Measurements from ENCODE around the gene ZDHHC6.
A peak's percentile ranks its signal among the peaks of the same experiment; 100 is the strongest.
"Not testable (repeated sequence)": the region's sequence is repeated elsewhere in the genome, so short reads cannot be mapped to it uniquely, and the experiment has no call there.

The ZDHHC6 gene, protein sequence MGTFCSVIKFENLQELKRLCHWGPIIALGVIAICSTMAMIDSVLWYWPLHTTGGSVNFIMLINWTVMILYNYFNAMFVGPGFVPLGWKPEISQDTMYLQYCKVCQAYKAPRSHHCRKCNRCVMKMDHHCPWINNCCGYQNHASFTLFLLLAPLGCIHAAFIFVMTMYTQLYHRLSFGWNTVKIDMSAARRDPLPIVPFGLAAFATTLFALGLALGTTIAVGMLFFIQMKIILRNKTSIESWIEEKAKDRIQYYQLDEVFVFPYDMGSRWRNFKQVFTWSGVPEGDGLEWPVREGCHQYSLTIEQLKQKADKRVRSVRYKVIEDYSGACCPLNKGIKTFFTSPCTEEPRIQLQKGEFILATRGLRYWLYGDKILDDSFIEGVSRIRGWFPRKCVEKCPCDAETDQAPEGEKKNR

DNA sequence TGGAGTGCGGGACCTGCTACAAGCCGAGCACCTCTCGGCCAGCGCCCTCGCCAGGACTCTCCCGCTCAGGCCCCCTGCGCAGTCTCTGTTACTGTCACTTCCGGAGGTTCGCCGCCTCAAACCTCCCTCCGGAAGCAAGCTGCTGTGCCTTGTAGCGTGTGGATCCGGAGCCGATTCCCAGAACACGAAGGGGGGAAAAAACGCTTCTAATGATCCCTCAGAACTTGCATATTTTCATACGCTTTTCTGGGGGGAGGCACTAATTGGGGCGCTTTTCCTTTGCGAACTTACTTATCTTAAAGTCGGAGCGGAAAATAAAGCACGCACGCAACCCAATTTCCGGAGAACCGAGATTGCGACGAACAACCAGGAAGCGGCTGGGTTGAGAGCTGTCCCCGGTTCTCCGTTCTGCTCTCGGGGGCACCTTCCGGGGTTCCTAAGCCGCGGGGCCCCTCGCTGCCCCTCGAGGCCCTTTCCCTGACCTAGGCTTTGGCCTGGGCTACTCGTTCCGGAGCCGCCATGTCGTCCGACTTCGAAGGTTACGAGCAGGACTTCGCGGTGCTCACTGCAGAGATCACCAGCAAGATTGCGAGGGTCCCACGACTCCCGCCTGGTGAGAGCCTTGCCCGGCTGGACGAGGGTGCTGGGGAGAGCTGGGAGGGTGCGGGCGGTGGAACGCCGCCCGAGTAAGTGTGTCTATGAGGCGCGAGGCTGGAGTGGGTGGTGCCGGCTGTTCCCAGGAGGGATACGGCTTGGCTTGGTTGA lies at the start of gene ZDHHC6, which contains the start of gene VTI1A:
ZDHHC6 (minus strand) TSS at position 60 of the 765 bp plus-strand sequence. CDS start 1,478 bp downstream, outside the sequence.
VTI1A (plus strand) TSS at position 361 of the 765 bp plus-strand sequence; CDS start at position 520, 159 bp downstream.
- DNase-seq, result peak; percentile 80

DNA sequence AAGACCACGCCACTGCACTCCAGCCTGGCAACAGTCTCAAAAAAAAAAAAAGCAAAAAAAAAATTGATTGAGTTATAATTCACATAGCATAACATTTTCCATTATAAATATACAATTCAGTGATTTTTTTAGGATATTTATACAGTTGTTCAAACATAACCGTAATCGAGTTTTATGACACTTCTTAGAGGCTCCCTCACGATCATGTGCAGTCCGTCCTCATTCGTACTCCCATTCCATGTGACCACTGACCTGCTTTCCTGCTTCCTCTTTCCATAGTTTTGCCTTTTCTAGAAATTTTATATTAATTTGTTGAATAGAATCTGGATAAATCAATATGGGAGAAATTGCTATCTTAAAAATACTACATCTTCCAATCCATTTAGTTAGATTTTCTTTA lies 46.0 kb upstream of the ZDHHC6 start:
- DNase-seq, result no peak

DNA sequence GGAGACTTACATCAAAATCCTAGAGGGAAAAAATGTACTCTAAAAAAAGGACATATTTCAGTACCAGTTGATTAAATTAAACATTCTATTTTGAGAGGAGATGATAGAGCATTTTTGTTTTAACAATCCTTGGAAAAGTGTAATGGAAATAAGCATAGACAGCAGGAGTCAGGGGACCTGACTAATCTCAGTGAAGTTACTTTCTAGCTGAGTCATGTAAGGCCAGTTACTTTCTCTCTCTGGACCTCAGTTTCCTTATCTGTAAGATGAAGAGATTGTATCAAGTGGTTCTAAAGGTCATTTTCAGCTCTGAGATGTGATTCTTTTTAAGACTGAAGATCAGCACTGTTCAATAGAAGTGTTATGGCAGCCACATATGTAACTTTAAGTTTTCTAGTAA lies 44.4 kb upstream of the ZDHHC6 start:
- no peak for DNase-seq

DNA sequence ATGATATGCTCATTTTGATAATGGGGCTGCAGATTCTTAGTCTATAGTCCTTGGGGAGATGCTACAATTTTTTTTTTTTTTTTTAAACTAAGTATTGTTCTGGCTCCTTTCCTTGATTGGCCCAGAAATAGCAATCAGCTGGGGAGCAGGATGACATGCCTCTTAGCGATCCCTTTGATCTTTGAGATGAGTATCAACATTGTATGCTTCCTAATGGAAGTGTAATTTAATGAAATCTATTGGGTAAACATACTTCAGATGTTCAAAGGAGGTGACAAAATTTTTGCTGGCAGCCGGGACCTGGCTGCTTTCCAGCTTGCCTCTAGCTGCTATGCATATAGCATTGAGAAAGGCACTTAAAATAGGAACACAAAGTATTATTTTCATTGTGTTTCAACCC lies 43.8 kb upstream of the ZDHHC6 start:
- no peak for DNase-seq

DNA sequence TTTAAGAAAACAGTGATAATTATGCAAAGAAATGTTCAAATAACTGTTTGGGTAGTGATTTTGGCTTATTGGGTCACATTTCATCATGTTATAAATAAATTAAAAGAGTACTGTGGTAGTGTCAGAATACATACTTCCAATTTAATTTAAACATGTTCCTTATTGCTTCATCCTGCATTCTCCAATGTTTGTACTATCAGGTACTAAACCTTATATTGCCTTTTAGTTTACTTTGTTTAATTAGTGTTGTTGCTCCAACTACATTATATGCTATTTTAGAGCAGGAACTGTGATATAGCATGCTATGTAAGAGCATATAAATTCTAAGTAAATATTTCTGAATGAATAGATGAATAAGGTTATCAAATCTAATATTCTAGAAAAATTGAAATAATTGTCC lies 41.2 kb upstream of the ZDHHC6 start:
- DNase-seq, result no peak

DNA sequence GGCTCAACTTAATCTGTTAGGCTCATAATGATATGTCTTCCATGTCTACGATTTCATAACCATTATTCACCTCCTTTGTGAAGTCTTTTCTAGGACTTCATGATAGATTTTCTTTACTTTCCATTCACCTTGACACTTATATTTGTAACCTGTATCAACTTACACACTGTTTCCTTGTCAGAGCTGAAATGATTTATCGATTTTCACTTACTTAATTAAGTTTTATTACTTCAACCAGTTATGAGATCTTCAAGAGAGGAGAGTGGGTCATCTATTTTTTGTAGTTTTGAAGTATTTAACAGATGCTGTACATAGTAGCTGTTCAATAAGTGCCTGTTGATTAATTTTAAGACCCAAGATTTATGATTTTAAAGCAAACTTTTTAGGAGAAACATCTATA lies 37.7 kb upstream of the ZDHHC6 start:
- no peak for DNase-seq

DNA sequence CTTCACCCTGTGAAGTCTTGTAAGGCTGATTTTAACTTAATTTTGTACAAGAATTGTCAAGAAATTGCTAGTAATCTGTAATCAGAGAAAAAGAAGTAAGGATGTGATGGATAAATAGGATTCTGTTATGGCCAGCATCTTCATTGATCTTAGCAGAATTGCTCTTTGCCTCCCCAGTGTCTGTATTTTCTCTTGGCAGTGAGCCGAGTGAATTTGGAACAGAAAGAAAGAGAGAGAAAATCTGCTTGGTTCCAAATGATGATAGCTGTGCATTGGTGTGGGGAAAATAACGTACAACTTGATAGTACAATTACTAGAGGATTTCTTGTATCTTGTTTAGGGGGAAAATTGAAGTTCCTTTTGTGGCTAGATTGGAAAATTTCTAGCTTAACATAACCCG lies 34.9 kb upstream of the ZDHHC6 start:
- no peak for DNase-seq

DNA sequence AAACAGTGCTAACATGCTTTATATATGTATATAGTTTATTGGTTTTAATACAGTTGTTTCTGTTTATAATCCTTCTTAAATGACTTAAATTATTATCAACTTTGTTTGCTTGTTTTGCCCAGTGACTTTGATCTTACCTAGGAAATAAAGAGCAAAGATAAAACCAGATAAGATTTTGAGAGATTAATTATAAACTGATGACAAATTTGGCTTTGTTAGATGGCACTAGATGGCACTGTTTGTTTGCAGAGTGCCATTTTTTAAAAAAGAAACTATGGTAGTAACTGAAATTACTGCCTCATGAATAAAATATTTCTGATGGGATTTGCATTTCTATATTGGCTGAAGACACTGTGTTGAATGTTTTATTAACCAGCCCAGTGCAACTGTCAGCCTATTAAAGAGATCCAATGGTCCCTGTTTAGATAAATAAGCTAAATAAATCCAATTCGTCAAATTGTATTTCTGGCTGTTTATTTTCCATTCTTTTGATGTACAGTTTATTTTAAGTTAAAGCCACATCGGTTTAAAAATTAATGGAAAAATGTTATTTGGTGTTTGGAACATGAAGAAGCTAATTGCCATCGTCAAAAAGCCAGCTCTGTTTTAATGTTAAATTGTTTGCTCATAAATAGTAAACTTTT lies 29.0 kb upstream of the ZDHHC6 start:
- DNase-seq, result no peak

DNA sequence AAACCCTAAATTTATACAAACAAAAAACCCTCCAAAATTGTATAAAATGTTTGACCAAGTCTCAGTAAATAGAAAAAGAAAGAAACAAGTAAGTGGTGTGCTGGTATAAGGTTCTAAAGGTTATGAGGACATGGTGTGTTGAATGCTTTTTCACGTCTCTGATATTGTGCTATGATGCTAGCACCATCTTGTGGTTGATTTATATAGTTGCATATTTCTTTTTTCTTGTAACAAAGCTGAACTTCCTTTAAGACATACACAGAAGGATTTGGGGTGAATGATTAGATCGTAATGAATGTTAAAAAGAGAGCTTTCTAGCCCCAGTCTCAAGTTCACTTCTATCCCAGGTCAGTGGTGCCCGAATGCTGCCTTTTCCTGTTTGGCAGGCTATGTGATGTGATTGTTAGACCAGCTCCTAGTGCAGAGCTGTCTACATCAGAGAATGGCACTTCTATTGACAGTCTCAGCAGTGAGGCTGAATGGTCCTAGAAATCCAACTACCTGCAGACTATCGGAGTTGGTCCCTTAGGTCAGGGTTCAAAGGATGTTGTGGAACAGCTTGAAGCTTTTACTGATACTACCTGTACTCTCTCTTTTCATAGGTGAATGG lies 25.3 kb upstream of the ZDHHC6 start:
- DNase-seq, result no peak

DNA sequence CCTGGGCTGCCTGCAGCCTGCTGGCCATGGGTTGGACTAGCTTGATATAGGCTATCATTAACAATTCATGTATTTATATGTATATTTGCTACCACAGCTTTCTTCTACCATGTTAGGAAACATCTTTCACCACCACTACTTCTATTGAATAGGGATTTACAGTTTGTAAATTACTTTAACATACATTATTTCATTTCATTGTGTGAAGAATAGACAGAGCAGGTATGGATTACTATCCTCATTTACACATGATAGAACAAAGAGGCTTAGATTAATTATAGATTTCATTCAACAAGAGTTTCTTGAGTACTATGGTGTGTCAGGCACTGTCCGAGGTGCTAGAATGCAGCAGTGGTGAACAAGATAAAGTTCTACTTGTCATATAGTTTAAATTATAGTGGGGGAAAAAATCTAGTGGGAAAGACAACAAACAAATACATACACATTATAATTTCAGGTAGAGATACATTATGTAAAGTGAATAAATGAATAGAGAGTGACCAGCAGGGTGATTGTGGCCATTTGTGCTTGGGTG lies 20.9 kb upstream of the ZDHHC6 start:
- DNase-seq, result no peak

DNA sequence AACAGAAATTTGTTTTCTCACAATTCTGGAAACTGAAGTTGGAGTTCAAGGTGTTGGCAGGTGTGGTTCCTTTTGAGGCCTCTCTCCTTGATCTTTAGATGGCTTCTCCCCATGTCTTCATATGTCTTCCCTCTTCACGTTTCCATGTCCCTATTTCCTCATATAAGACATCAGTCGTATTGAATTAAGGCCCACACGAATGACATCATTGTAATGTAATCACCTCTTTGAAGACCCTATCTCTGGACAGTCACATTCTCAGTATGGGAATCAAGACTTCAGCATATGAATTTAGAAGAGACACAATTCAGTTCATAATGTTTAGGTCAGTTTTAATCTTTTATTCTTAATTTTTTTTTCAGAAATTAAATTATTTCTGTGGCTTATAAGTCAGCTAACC lies 20.1 kb upstream of the ZDHHC6 start:
- DNase-seq, result no peak

DNA sequence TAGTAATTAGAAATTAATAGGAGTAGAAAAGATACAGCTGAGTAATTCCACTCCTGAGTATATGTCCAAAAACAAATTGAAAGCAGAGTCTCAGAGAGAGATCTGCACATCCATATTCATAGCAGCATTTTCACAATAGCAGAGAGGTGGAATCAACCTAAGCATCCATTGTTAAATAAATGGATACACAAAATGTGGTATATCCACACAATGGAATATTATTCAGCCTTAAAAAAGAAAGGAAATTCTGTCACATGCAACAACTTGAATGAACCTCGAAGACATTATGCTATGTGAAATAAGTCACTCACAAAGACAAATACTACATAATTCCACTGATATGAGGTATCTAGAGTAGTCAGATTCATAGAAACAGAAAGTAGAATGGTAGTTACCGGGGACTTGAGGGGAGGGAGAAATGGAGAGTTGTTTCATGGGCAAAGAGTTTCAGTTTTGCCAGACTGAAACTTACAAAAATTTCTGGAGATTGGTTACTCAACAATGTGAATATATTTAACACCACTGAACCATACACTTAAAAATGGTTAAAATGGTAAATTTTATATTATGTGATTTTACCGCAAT lies 18.7 kb upstream of the ZDHHC6 start:
- no peak for DNase-seq

DNA sequence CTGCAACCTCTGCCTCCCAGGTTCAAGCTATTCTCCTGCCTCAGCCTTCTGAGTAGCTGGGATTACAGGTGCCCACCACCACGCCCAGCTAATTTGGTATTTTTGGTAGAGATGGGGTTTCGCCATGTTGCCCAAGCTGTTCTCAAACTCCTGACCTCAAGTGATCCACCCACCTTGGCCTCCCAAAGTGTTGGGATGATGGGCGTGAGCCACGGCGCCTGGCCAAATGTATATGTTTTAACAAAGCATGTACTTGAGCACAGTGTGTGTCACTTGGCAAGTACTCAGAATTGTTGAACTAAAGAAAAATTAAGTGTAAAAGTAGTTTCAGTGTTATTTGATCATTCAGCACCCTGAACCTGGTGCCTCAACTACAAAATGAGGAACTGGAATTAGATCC lies 17.4 kb upstream of the ZDHHC6 start:
- not testable (repeated sequence) for DNase-seq

DNA sequence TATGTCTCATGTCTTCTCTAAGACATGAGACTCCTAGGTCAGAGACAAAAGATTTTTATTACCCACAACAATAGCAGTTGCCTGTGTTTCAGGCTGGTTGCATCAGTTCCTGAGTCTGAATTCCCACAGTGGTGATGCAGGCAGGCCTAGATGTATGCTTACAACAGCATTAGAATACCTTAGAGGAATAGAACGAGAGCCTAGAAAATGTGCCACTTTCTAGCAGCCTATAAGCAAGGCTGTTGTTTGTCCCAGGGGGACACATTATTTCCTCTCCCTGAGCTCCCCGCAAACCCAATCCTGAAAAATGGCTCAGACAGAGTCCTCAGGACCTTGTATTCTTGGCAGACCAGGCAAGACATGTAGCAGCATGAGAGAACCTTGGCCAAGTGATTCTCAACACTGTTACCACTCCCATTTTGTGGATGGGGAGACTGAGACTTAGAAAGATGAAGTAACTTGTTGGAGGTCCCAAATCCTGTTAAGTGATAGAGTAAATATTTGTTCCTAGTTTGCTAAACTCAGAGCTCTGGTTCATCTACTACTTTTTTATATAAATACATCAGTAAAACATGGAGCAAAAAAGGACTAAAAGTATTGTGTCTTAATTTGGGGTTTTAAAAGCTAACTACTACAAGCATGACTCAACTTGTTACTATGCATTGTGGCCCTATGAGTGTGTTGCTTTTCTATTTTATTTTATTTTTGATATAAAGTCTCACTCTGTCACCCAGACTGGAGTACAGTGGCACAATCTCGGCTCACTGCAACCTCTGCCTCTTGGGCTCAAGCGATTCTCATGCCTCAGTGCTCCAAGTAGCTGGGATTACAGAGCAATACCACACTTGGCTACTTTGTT lies 14.5 kb upstream of the ZDHHC6 start:
- DNase-seq, result no peak

DNA sequence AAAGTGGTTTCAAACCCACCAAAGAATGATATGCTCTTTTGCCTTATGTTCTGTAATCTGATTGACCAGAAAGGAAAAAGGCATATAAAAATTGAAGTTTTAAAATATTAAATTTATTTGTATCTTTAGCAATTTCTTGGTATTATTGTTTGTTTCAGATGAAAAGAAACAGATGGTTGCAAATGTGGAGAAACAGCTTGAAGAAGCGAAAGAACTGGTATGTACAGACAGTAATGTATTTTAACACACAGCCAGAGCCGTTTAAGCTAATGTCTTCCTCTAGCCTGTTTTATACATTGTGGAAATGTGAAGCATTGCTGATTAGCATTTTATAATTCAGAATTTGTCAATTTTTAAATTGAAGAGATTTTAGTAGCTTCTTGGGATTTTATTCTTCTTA lies 13.7 kb upstream of the ZDHHC6 start:
- DNase-seq, result no peak

DNA sequence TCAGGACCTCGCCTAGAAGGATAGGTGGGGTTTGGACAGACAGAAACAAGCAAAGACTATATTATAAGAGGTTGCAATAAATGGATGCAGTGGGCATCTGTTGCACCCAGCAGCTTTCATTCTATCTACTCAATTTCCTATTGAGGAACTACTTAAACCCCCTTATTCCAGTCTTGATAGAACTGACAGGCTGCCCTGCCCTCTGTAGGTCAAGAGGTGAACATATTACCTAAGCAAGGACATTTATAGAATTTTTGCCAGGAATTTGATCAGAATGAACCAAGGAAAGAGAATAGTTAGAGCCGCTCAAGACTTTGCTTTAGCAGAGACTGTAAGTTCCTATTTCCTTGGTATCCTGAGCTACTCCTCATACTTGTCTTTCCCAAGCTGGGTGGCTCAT lies 9.8 kb upstream of the ZDHHC6 start:
- DNase-seq, result no peak

DNA sequence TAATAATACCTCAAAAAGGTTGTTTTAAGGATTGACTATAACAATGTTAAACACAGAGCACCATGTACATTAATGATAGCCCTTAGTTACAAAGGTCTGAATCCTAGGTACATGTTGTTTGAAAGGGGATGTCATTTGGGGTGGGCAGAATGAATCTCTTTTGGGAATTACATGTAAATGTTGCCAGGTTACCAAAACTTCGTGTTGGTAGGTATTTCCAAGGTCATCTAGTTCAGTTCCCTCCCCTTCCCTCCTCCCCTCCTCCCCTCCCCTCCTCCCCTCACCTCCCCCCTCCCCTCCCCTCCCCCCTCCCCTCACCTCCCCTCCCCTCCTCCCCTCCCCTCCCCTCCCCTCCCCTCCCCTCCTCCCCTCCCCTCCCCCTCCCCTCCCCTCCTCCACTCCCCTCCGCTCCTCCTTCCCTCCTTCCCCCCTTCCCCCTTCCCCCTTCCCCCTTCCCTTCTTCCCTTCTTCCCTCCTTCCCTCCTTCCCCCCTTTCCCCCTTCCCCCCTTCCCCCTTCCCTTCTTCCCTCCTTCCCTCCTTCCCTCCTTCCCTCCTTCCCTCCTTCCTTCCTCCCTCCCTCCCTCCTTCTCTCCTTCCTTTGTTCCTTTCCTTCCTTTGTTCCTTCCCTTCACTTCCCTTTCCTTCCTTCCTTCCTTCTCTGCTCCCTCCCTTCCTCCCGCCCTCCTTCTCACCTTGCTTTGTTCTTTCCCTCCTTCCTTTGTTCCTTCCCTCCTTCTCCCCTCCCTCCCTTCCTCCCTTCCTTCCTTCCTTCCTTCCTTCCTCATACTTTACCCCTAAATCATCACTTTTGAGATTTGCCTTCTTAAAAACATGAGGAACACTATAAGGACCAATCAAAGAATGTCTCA lies 8.4 kb upstream of the ZDHHC6 start:
- no peak for DNase-seq

DNA sequence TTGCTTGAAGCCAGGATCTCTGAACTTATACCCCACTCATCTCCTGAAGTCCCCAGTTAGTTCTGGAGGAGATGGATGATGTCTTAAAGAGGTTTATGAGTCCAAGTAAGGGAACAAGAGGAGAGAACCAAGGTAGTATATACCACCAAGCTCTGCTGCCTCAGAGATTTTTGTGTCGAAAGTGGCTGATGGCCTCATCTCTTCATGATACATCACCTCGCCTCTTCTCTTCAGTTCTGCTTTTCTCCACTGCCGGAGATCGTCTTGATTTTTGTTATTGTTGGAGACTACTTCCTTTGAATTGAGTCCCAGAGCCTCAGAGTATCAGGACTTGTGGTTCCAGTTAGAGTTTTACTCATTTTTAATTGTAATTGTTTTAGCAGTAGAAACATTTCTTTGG lies 2.2 kb upstream of the ZDHHC6 start:
- DNase-seq, result no peak

DNA sequence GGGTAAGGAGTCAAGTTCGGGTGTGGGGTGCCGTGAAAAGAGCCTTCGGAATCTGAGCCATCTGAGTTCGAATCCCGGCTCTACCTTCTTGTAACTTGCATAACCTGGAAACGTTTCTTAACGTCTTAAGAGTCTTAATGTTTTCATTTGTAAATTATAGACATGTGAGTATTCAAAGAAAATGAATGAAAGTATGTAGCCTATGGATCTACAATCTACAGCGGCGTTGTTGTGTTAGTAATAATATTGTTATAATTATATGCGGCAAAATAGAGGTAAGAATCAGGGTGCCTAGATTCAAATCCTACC lies 860 bp upstream of the ZDHHC6 start:
- DNase-seq, result no peak

DNA sequence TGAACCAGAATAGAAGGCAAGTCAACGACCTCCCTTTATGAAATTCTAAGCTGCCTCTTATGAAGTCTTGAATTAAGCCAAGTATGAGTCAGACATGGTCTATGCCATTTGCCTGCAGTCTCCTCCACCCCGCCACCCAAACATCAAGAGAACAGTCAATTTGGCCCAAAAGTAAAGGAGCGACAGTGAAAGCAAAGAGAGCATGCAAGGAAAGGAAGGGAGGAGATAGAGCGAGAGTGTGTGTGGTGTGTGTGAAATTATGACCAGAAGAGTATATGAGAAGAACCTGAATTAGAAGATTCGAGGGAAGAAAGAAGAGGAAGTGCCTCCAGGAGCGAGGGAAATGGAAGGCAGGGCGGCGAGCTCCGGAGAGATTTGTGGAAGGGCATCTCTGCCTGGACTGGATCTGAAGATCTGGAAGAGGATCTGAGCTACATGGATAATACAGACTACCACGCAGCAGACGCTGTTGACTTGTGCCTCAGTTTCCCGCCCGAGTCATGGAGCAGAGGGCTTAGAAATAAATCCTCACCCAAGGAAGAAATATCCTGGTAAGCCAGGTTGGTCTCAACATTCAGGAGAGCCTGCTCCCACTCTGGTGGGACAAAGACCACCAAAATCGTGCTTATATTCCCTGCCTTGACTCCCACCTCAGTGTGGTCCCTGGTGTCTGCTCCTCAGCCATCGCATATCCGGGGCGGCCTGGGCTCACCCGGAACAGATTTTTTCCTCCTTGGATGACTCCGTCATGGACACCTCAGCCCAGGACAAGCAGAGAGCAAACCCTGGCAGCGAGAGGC lies 459 bp downstream of the ZDHHC6 start:
- no peak for DNase-seq
